Stimulated activated CD8-positive, alpha-beta memory T cell treated with anti-CD3 and anti-CD28 coated beads, Interleukin-7, amount 100 ng/mL, for 48 hours (primary cell): Measurements from ENCODE around the gene OMG.
"Not testable (repeated sequence)": the region's sequence is repeated elsewhere in the genome, so short reads cannot be mapped to it uniquely, and the experiment has no call there.

ENCODE experiments used
- DNase-seq, 2 donors: peaks; one replicate each; pipeline ENCODE4 v3.0.0-alpha.2; 2020; ENCODE audit warnings: low read depth in 1 of 2; ENCODE audit errors: extremely low read depth in 1 of 2

The OMG gene, protein sequence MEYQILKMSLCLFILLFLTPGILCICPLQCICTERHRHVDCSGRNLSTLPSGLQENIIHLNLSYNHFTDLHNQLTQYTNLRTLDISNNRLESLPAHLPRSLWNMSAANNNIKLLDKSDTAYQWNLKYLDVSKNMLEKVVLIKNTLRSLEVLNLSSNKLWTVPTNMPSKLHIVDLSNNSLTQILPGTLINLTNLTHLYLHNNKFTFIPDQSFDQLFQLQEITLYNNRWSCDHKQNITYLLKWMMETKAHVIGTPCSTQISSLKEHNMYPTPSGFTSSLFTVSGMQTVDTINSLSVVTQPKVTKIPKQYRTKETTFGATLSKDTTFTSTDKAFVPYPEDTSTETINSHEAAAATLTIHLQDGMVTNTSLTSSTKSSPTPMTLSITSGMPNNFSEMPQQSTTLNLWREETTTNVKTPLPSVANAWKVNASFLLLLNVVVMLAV

DNA sequence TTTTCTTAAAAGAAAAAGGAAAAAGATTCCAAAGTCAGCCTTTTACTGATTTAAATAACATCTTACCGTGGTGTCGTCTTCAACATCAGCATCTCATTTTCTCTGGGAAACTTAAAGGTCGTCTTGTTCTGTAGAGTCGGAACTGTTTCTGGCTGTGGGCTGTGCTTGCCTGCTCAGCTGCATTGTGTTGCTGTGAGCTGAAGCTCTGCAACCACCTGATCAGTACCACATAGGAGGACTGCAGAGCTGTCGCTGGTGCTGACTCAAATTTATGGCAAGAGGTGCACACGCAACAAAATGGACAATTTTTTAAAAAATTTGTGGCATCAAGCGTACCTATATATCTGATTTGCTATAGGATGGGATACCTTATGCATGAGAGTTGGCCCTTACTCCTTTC is at the start of gene OMG:
Gene OMG (minus strand): TSS at position 150 of the 400 bp plus-strand sequence. CDS start 908 bp downstream, outside the sequence.
- DNase-seq, result no peak

DNA sequence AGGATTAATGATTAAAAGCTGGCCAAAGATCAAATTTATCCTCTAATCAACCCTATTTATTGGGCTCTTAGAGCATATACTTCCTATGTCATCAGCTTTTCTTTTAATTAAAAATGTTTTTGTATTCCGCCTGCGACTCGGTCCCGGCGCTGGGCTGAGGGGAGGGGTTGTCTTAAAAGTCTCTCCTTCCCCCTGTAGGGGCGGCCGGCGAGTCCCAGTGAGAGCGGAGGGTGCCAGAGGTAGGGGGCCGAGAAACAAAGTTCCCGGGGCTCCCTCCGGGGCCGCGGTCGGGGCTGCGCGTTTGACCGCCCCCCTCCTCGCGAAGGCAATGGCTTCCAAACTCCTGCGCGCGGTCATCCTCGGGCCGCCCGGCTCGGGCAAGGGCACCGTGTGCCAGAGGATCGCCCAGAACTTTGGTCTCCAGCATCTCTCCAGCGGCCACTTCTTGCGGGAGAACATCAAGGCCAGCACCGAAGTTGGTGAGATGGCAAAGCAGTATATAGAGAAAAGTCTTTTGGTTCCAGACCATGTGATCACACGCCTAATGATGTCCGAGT is 48.2 kb upstream of the OMG start:
- DNase-seq, result not testable (repeated sequence)

DNA sequence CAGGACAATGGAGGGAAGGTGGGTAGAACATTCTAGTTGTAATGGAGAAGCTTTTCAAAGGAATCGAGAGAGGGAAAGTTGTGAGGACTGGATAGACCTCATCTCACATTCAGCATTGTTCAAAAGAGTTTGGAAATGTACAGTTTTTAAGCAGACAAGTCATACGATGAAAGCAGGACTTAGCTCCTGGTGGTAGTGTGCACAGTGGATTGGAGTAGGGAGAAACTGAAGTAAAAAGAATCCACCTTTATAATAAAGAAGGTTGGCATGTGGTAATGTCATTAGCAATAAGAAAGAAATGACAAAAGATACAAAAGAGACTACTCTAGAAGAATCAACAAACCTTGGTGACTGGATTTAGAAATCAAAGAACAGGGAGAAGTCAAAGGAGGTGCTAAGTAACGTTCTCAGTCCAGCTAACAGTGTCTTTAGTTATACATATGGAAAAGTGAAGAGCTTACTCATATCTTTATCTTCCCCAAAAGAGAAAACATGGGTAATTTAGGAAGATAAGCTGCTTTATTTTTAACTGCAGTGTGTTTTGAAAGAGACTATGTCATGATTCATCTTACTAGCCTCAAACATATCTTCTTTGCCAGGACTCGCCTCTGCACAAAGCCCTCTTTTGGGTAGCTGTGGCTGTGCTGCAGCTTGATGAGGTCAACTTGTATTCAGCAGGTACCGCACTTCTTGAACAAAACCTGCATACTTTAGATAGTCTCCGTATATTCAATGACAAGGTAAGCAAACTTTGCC is 43.0 kb upstream of the OMG start:
- DNase-seq, result no peak

DNA sequence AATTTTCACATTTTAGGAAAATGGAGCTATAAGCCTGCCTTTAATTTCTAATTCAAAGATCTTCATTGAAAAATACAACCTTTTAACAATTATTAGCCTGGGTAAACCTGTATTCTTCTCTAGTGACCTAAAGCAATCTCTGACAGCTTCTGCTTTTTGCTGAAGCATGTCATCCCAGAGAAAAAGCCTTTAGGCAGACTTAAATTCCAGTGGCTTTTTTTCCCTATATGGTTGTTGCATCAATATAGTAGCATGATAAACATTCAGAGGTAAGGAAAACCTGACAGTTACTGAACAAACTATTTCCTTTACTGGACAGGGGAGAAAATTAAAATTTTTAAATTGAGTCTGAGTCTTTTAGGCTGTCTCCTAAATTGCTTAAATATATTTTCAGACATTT is 32.2 kb upstream of the OMG start:
- DNase-seq, result no peak

DNA sequence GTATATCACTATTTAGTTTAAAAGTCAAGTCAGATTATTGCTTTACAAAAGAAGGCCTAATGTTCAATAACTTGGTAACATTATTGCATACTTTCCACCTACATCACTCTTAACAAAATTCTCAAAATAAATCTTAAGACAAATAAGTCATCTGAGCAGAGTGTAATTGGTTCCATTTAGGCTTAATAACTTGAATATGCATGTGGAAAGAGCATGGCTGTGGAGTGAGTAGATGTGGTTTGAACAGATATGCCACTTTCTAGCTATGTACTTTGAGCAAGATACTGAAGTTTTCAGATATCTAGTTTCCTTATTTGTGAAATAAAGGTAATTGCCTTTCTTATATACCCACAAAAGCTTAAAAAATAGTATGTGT is 31.1 kb upstream of the OMG start:
- DNase-seq, result no peak

DNA sequence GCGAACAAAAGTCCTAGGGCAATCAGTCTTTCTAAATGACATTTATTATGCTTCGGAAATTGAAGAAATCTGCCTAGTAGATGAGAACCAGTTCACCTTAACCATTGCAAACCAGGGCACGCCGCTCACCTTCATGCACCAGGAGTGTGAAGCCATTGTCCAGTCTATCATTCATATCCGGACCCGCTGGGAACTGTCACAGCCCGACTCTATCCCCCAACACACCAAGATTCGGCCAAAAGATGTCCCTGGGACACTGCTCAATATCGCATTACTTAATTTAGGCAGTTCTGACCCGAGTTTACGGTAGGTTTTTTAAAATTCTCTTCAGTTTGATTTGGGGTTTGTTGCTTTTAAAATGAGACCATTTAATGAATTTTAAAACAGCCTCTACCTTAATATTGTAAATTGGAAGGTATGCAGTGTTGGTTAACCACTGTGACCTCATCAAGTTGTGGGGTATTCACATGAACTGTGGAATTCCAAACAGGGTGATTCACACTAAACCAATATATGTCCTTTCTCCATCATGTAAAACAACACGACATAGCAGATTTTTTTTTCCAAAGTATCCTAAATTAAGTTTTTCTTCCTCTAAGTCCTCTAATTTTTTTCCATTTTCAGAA is 30.6 kb upstream of the OMG start:
- DNase-seq, result no peak

DNA sequence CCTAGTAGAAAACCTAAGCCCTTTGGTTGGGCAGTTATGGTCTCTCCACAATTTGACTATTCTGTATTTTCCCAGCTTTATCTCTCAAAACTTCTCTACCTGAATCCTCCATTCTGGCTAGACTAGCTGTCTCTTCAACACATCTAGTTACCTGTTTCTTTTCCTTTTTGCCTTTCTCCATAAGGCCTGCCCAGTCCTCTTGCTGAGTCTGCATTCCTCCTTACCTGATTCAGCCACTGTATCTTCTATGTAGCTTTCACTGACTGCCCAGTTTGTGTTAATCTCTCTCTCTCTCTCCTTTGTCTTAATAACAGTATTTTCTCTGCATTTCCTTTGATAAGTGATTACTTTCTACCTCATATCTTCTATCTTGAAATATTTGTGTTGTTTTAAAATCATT is 26.5 kb upstream of the OMG start:
- no peak for DNase-seq

DNA sequence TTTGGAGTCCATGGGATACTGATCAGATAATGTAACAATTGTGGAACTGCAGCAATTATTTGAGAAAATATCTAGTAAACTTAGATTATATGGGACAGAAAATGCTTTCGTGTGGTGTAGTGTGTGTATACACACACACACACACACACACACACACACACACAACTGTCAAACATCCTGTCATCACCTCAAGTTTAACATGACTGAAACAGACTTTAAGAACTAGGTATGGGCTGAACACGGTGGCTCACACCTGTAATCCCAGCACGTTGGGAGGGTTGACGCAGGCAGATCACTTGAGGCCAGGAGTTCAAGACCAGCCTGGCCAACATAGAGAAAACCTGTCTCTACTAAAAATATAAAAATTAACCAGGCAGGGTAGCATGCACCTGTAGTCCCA is 24.9 kb upstream of the OMG start:
- DNase-seq, result no peak

DNA sequence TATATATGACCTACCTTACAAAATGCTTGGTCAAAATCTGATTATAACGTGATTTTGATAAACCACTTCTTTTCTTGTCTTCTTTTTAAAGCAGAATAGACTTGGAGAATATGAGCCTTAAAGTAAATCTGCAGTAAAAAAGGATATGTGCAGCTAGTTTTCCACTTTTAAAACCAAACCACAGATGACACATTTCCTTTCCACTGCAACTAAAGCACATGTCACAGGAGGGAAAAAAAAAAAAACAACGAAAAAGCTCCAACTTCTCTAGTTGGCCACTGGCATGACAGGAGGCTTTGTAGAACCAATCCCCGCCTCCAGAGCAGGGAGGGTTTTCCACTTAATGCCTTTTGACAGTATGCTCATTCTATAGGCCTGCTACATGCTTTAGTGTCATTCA is 24.4 kb upstream of the OMG start, which contains the start of gene EVI2A:
Gene EVI2A (minus strand): TSS at position 142 of the 400 bp plus-strand sequence. CDS start 2,609 bp downstream, outside the sequence.
- peak; percentile 44 to 76 for DNase-seq

DNA sequence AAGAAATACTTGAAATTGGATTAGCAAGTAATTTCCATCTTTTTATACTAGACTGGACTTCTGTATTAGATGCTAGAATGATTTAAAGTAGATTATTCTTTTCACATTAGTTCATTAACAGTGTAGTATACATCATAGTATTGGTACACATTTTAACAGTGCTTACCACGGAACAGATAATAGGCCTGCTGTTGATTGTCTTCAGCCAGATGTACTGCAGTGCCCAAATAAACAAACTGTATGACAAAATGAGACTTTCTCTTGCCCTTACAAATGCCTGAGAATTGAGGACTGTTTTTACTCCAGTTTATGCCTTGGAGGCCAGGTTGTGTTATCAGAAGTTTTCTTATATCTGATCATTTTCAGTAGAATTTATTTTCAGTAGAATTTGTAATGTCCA is 23.8 kb upstream of the OMG start:
- DNase-seq, result no peak

DNA sequence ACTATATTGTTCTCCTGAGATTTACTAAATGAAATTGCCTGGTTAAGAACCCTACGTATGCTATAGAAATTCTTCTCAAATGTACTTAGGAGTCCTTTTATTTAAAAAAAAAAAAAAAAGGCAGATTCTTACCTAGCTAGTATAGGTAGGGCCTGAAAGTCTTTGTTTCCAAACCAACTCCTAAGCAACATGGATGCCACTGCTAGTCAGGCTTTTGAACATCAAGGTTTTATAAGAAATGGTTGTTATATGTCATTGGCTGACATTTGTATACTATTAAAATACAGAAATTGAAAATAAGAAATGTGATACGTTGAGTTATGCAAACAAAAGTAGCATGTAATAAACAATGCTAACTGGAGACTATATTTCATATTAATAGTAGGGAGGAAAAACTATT is 23.2 kb upstream of the OMG start:
- no peak for DNase-seq

DNA sequence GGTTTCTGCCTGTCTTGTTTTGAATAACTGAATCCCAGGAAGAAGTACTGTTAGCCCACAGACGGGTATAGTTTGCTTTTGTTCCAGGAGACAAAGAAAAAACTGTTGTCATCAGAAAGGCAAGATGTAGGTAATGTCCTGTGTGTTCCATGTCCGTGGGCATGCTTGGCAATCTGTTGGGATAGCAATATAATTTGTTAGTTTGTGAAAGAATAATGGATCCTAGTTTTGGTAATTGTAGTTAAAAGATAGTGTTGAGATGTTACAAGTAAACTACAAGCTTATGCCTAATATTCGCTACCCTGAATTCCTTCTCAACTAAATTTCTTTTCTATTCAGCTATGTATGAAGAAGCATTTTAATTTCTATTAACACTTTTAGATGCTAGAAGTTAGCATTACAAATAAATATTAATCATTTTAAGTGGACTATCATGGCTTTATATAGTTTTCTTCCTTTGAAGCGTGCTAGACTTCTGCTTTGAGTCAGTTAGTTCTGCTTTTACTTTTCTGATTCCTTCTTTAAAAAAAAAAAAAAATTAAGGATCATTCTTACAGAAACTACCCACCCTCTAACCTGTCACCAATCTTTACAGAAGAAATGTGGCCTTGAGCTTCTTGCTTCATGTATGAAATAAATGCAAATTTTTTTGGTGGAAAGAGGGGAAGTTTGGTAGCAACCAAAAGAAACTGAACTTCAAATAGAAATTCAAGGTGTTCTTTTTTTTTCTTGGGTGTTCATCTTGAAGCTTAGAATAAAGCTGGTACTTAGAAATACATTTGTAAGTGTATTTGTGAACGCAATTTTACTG is 22.0 kb upstream of the OMG start:
- DNase-seq, result no peak

DNA sequence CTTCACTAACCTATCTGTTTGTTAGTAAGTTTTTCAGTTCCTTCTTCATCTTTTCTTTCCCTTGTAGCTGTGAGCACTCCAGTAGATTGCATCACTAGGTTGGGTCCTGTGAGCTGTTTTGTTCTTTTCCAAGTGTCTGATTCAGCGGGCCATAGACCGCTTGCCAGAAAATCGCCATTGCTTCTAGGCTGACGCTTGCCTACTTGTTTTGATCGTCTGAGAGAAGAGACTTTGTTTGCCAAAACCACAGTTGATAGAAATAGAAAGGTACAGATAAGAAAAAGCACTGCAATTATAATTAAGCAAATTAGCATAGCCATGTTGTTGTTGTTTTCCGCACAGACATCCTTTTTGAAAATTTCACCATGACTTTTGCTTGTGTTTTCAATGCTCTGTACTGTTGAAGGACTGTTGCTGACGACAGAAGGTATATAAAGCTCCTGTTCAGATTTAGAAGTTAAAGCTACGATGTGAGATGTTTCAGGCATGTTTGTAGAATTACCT is 21.3 kb upstream of the OMG start:
- peak; percentile 21 to 57 for DNase-seq

DNA sequence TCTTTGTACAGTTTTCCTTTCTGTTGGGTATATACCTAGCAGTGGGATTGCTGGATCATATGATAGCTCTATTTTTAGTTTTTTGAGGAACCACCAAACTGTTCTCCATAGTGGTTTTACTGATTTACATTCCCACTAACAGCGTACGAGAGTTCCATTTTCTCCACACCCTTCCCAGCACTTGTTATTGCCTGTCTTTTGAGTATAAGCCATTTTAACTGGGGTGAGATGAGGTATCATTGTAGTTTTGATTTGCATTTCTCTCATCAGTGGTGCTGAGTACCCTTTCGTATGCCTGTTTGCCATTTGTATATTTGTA is 17.7 kb upstream of the OMG start:
- no peak for DNase-seq

DNA sequence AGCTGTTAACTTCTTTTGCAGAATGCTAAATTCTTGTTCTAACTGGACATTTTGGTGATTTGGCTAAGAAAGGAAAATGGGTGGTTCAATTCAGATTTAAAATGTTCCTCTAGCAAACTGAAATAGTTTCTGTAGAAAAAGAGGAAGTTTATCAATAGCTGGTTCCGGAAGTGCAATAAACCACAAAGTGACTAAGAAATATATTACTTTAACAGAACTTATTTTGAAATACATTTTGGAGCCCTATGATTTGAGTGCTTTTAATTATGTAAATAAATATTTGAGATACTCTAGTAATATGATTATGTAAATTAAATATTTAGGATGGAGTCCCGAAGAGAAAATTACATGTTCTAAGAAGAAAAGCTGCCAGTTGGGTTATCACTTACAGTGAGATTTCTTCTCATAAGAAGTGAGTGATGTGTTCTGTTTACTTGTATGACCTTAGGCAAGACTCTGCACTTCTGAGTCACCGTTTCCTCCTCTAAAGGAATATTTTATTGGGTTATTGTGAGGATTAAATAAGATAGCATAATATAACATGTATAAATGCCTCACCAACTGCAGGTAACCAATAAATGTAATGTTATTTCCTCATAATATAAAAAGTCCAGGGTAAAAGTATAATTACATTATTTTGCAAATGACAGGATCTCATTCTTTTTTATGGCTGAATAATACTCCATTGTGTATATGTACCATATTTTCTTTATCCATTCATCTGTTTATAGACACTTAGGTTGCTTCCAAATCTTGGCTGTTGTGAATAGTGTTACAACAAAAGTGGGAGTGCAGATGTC is 17.1 kb upstream of the OMG start, which contains the start of gene EVI2B:
Gene EVI2B (minus strand): TSS at position 73 of the 800 bp plus-strand sequence. CDS start 8,445 bp downstream, outside the sequence.
- no peak for DNase-seq

DNA sequence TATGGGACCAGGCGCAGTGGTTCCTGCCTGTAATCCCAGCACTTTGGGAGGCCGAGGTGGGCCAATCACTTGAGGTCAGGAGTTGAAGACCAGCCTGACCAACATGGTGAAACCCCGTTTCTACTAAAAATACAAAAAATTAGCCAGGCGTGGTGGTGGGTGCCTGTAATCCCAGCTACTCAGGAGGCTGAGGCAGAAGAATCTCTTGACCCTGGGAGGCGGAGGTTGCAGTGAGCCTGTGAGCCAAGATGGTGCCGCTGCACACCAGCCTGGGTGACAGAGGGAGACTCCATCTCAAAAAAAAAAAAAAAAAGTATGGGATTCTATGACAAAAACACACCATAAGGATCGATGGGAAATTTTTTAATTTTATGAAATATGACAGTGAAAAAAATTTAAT is 15.2 kb upstream of the OMG start:
- DNase-seq, result not testable (repeated sequence)

DNA sequence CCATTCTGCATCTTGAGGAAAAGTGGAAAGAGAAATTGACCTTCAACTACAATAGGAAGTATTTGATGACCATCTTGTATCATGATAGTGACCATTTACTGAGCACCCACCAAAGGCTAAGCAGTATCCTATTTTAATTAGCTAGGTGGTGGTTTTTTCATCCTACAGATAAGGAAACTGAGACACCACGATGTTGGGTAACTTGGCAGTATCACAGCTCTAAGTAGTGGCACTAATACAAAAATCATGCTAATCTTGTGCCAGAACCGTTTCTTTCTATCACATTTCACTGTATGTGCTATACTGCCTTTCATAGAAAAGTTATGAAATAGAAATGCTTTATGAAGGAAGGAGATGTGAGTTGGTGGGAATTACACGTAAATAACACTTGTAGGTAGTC is 14.5 kb upstream of the OMG start:
- DNase-seq, result no peak

DNA sequence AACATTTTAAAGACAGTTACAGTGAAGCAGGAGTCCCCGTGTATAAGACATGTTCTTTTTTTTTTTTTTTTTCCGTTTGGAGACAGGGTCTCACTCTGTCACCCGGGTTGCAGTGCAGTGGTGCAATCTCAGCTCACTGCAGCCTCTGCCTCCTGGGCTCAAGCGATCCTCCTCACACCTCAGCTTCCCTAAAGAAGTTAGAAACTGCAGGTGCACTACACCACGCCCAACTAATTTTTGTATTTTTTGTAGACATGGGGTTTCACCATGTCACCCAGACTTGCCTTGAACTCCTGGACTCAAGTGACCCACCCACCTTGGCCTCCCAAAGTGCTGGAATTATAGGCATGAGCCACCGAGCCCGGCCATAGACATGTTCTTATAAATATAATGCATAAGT is 13.8 kb upstream of the OMG start:
- DNase-seq, result no peak

DNA sequence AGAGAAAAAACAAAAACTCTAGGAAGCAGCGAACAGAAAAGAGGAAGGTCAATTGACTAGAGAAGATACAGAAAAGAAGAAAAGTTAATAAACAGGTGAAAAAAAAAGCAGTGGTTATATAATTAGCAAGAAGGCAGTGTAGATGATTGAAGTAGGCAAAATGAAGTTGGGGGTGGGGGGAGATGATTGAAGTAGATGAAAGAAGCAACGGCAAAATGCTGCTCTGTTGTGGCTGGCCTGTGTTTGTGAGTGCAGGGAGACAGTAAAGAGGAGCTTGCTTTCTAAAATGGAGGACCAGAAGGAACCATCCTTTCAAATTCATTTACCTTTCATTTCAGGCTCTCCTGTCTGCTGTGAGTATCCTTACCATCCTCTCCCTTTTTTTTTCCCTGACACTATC is 13.2 kb upstream of the OMG start:
- no peak for DNase-seq

DNA sequence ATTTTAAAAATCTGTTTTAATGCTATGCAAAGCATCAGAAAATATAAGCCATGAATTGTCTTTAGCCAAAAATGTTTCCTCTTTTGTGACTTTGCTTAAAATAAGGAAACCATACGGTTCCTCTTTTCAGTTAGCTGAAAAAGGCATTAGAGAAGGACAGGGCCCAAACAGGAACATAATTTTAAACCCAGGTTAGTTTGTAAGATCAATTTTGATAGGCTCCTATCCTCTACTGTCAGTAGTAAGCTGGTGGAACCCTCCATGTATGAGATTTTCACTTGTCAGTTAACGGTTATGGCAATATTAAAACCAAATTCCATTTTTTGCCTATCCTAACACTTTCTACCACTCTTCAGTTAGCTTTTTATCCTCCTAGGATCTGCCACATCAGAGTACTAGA is 12.5 kb upstream of the OMG start:
- no peak for DNase-seq
